Measurements from ENCODE around the gene LDLRAD4. TPM values are rescaled to one million over a fixed set of nuclear protein-coding genes. Genes with fewer than 3 reads are reported as not detected.
A peak's percentile ranks its signal among the peaks of the same experiment; 100 is the strongest.

Gene LDLRAD4
- total RNA-seq, 1 donor: 0.43 TPM

- no peak overlapping the region for H3K4me3 ChIP-seq (ENCODE audit: low read depth, low read length)
- TF ChIP-seq CTCF (IDR thresholded peaks at IDR 0.05; ENCODE audit: insufficient read depth, low read depth, low read length): no peak
- no peak for DNase-seq (ENCODE audit: low read depth)
These were observed 212.1 kb downstream of the LDLRAD4 start for GRCh38 chr18:13430663-13431062.

- TF ChIP-seq CTCF (IDR thresholded peaks at IDR 0.05; ENCODE audit: insufficient read depth, low read depth, low read length): no peak
- no peak overlapping the region for H3K4me3 ChIP-seq (ENCODE audit: low read depth, low read length)
- no peak for DNase-seq (ENCODE audit: low read depth)
These were observed 213.3 kb downstream of the LDLRAD4 start for GRCh38 chr18:13431886-13432285.

- no peak overlapping the region for H3K4me3 ChIP-seq (ENCODE audit: low read depth, low read length)
- DNase-seq (ENCODE audit: low read depth): no peak
- TF ChIP-seq CTCF (IDR thresholded peaks at IDR 0.05; ENCODE audit: insufficient read depth, low read depth, low read length): no peak
These were observed 214.6 kb downstream of the LDLRAD4 start for GRCh38 chr18:13433125-13433524.

GRCh38 chr18:13433685-13434084 lies 215.1 kb downstream of the LDLRAD4 start:
- DNase-seq (ENCODE audit: low read depth): peak; percentile 17
- TF ChIP-seq CTCF (IDR thresholded peaks at IDR 0.05; ENCODE audit: insufficient read depth, low read depth, low read length): no peak
- H3K4me3 ChIP-seq (ENCODE audit: low read depth, low read length): no peak overlapping the region

- no peak for DNase-seq (ENCODE audit: low read depth)
- no peak for TF ChIP-seq CTCF (IDR thresholded peaks at IDR 0.05; ENCODE audit: insufficient read depth, low read depth, low read length)
- no peak overlapping the region for H3K4me3 ChIP-seq (ENCODE audit: low read depth, low read length)
These were observed 216.3 kb downstream of the LDLRAD4 start for GRCh38 chr18:13434854-13435253.

GRCh38 chr18:13435586-13436333 lies 217.2 kb downstream of the LDLRAD4 start:
- peak; percentile 64 for DNase-seq (ENCODE audit: low read depth)
- TF ChIP-seq CTCF (IDR thresholded peaks at IDR 0.05; ENCODE audit: insufficient read depth, low read depth, low read length): no peak
- H3K4me3 ChIP-seq (ENCODE audit: low read depth, low read length): no peak overlapping the region

- no peak for DNase-seq (ENCODE audit: low read depth)
- no peak overlapping the region for H3K4me3 ChIP-seq (ENCODE audit: low read depth, low read length)
- no peak for TF ChIP-seq CTCF (IDR thresholded peaks at IDR 0.05; ENCODE audit: insufficient read depth, low read depth, low read length)
These were observed 218.0 kb downstream of the LDLRAD4 start for GRCh38 chr18:13436576-13436975.

Measured in fibroblast of villous mesenchyme (primary cell).